C4-2B (cell line): Measurements from ENCODE around the gene NRBF2.

Experiments used
- ZFX ChIP-seq: fragments of 450-650 bp; IDR thresholded peaks from 2 replicates; pipeline ENCODE4 v1.6.1; 2017
- TF ChIP-seq, protein P1 (sequence below): fragments of 450-650 bp; conservative IDR thresholded peaks from 2 replicates; pipeline ENCODE4 v1.5.1; 2017; ENCODE audit warnings: mild to moderate bottlenecking

DNA sequence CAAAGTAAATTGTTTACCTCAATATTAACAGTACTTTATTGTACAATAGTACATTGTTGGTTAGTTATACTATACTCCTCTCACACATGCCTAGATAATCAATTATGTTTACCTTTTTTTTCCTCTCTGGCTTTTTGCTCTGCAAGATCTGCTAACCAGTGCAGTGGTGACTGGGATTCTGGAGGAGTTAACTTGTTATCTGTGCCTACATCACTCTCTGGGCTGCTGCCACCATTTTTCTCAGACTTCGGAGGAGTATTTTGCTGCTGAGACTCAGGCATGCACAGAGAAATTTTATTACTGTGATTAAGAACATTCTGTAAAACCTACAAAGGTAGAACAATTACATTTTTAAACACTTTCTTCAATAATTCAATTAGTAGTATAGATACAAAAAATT lies 59.7 kb downstream of the NRBF2 start:
- TF ChIP-seq, protein P1, sequence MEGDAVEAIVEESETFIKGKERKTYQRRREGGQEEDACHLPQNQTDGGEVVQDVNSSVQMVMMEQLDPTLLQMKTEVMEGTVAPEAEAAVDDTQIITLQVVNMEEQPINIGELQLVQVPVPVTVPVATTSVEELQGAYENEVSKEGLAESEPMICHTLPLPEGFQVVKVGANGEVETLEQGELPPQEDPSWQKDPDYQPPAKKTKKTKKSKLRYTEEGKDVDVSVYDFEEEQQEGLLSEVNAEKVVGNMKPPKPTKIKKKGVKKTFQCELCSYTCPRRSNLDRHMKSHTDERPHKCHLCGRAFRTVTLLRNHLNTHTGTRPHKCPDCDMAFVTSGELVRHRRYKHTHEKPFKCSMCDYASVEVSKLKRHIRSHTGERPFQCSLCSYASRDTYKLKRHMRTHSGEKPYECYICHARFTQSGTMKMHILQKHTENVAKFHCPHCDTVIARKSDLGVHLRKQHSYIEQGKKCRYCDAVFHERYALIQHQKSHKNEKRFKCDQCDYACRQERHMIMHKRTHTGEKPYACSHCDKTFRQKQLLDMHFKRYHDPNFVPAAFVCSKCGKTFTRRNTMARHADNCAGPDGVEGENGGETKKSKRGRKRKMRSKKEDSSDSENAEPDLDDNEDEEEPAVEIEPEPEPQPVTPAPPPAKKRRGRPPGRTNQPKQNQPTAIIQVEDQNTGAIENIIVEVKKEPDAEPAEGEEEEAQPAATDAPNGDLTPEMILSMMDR, result no peak
- no peak for TF ChIP-seq ZFX
